Measurements from ENCODE around the gene STEAP1B.
A peak's percentile ranks its signal among the peaks of the same experiment; 100 is the strongest.

Gene STEAP1B

DNA sequence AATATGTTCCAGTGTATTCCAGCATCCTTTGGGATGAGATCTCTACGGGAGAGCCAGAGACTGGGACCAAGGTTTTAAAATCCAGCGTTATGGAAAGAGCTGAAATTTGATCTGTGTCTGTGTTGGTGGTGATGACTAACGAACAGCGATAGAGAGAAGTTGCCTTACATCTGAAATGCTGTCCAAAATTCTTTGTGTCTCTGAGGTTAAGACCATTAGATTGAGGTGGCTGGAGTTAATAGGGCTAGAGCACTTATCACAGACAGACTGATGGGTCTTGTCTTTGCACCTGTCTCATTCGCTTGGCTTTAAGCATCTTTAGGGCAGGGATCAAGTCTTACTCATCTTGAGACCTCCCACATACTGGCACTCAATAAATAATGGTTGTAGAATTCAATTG is 102.0 kb downstream of the STEAP1B start:
- DNase-seq = no peak

DNA sequence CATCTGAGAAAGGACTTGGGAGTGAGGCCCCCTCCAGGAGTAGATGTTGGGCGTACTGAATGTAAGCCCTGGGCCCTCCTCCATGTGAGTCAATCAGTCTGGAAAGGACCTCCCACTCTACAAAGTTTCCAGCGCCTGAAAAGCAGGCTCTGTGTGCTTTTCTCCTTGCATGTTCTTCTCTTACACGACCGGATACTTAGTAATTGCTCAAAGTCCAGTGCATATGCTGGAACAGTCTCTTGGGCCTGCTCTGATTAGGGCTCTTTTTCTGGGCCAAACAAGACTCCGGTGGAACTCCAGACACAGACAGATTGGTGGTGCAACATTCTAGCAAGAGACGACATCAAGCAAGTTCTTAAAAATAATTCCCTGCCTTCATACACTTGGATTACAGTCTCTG is 104.8 kb downstream of the STEAP1B start:
- DNase-seq = no peak

DNA sequence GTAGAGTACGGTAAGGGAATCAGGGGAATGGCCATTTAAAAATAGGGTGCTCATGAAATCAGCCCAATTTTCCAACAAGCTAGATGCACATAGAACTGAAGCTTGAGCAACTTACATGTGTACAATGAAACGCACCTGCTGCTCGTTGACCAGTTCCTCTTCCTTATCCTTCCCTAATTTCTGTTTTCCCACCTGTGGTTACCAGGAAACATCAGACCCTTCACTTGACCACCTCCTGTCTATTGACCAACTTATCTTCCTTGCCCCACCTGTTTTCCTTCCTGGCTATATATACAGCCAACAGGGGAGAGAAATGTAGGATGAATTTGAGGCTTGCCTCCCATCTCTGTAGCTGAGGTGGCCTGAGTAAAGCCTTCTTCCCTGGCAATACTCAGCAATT is 105.2 kb downstream of the STEAP1B start:
- peak; percentile 61 for DNase-seq

GRCh38 chr7:22393913-22394729 is 105.9 kb downstream of the STEAP1B start:
- DNase-seq = no peak

- no peak for DNase-seq
These were observed 109.5 kb downstream of the STEAP1B start for GRCh38 chr7:22390516-22390915.

GRCh38 chr7:22389892-22390291 is 110.1 kb downstream of the STEAP1B start:
- DNase-seq = no peak

DNA sequence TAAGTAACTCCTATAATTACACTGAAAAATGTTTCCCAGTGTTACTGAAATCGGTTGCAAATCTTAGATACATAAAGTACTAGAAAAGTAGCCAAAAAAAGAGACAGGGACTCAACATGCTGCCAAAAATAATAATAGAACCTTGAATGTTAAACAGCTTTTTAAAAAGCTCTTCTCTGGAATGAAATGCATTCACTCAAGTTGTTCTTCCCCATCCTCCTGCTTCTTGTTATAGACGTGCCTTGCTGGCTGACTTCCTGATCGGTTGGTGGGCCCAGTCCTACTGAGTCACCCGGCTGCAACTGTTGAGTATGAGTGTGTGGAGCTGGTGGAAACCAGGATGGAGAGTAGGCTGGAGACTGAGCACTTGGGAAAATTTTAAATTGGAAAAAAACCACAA is 112.4 kb downstream of the STEAP1B start:
- DNase-seq = no peak

- no peak for DNase-seq
These were observed 113.1 kb downstream of the STEAP1B start for GRCh38 chr7:22386865-22387264.

- DNase-seq = no peak
These were observed 113.7 kb downstream of the STEAP1B start for GRCh38 chr7:22386206-22386858.

DNA sequence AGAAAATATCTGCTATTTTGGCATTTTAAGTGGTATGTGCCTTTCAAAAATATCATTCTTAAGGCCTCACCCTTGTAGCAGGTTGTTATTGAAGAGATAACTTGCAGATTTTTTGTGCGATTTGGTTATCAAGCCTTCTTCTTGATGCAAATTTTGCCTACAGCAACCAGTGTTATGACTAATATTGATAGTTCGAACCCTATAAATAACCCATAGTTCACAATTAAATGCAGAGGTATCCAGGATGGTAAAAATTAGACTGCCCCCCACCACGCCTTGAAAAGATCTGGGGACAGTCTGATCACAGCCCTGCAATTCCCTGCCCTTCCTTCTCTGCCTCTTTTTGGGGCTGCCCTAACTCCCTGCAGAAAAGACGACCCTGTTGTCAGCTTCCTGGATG is 114.7 kb downstream of the STEAP1B start:
- DNase-seq = no peak

DNA sequence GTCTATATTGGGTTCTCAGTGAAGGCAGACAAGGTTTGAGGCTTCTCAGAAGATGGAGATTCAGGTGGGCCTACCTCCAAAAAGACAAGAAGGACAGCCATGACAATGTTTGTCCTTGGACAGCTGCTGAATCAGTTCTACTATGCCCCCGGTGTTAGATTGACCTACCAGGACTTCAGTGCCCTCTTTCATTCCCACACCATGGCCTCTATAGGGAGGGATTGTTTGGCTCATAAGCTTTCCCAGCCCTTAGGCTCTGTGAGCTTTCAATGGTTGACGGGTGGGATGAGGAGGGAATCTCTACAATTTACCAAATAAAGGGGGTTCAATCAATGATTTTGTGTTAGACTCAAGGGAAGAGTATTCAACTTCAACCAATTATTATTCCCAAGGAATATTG is 119.7 kb downstream of the STEAP1B start:
- no peak for DNase-seq

DNA sequence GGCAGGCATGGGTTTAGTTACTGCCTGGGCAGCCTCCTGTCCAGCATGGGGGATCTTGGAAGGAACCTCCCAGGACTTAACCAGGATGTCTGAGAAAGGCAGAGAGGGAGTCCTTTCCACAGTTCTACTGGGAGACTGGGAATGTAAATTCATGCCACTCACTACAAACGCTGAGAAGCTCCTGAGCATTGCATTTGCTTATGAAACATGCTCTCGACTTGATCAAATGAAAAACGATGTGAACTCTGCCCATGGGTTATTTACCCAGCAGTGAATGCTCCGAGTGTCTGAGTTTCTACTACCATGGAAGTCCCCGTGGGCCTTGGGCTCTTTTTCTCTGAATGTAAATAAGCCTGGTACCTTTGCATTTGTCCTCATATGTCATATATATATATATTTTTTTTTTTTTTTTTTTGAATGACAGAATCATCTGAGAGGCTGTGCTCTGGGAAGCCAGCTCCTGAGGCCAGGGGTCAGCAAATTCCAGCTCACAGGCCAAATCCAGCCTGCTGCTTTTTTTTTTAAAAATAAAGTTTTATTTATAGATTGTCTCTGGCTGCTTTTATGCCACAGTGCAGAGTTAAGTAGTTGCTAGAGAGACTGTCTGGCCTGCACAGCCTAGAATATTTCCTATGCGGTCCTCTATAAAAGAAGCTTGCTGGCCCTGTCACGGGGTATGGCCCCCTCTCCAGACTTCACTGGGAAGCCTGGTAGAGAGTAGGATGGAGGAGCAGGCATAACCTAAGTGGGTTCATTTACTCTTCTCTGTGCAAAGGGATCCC is 121.6 kb downstream of the STEAP1B start:
- DNase-seq = no peak

- no peak for DNase-seq
These were observed 122.3 kb downstream of the STEAP1B start for GRCh38 chr7:22377703-22378102.

- DNase-seq = no peak
These were observed 124.5 kb downstream of the STEAP1B start for GRCh38 chr7:22375359-22376048.

GRCh38 chr7:22373911-22374310 is 126.1 kb downstream of the STEAP1B start:
- DNase-seq = no peak

GRCh38 chr7:22373388-22373787 is 126.6 kb downstream of the STEAP1B start:
- DNase-seq = no peak

- DNase-seq = no peak
These were observed 127.1 kb downstream of the STEAP1B start for GRCh38 chr7:22372863-22373262.

- DNase-seq = no peak
These were observed 128.1 kb downstream of the STEAP1B start for GRCh38 chr7:22371878-22372277.
